ENCODE data around the gene FEN1.

- TF ChIP-seq CTCF (IDR thresholded peaks at IDR 0.05; ENCODE audit: low read depth, low read length, poor library complexity, severe bottlenecking) (no peak), EZH2phosphoT487 (IDR thresholded peaks at IDR 0.05; ENCODE audit: borderline replicate concordance, low read length) (no peak)
Measured at GRCh38 chr11:61777234-61778090, 15.2 kb upstream of the FEN1 start.
